Fibroblast of skin of back (primary cell): ENCODE measurements around the gene PCDHGA4.
"Not testable (repeated sequence)": the region's sequence is repeated elsewhere in the genome, so short reads cannot be mapped to it uniquely, and the experiment has no call there.

Experiments
- DNase-seq: peaks from one replicate; pipeline ENCODE4 v3.0.0-alpha.2; 2013

PCDHGA4 gene

DNA sequence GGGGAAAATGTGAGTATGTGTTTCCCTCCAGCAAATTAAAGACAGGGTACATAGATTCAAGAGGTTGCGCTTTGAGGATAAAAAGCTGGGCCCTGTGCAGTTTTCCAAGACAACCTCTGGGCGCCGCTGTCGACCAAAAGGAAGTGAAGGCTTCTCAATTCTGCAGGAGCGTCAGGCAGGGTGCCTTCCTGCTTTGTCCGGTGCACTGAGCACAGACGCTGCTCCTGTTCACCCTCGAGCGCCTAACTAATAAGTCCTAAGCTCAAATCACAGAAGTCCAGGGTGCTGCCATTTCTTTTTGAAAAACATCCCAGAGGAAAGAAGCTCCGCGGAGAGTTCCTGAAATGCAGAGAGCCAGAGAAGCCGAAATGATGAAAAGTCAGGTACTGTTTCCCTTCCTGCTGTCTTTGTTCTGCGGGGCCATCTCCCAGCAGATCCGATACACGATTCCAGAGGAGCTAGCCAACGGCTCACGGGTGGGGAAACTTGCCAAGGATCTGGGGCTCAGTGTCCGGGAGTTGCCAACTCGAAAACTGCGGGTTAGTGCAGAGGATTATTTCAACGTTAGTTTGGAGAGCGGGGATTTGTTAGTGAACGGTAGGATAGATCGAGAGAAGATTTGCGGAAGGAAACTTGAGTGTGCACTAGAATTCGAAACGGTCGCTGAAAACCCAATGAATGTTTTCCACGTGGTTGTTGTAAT, 4.8 kb upstream of the PCDHGA4 start, which contains the start of gene PCDHGB1:
TSS of gene PCDHGB1 (plus strand) at position 183 of the 703 bp plus-strand sequence. CDS start at position 345, 162 bp downstream.
- DNase-seq, result peak; percentile 69

DNA sequence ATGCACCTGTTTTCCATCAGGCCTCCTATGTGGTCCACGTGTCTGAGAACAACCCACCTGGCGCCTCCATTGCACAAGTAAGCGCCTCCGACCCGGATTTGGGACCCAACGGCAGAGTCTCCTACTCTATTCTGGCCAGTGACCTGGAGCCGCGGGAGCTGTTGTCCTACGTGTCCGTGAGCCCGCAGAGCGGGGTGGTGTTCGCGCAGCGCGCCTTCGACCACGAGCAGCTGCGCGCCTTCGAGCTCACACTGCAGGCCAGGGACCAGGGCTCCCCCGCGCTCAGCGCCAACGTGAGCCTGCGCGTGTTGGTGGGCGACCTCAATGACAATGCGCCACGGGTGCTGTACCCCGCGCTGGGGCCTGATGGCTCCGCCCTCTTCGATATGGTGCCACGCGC, 3.2 kb upstream of the PCDHGA4 start:
- DNase-seq, result no peak

DNA sequence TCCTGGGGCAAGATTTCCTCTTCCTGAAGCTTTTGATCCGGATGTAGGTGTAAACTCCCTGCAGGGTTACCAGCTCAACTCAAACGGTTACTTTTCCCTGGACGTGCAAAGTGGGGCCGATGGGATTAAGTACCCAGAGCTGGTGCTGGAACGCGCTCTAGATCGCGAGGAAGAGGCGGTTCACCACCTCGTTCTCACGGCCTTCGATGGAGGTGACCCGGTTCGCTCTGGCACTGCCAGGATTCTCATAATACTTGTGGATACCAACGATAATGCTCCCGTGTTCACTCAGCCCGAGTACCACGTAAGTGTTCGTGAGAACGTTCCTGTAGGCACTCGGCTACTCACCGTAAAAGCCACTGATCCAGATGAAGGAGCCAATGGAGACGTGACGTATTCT, 820 bp downstream of the PCDHGA4 start:
- no peak for DNase-seq

DNA sequence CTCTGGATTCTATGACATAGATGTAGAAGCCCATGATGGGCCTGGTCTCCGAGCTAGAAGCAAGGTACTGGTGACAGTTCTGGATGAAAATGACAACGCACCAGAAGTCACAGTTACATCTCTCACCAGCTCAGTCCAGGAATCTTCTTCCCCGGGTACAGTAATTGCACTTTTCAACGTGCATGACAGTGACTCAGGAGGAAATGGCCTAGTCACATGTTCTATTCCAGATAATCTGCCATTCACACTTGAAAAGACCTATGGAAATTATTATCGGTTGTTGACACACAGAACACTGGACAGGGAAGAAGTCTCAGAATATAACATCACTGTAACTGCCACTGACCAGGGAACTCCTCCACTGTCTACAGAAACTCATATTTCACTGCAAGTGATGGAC, 1.3 kb downstream of the PCDHGA4 start:
- DNase-seq, result no peak

DNA sequence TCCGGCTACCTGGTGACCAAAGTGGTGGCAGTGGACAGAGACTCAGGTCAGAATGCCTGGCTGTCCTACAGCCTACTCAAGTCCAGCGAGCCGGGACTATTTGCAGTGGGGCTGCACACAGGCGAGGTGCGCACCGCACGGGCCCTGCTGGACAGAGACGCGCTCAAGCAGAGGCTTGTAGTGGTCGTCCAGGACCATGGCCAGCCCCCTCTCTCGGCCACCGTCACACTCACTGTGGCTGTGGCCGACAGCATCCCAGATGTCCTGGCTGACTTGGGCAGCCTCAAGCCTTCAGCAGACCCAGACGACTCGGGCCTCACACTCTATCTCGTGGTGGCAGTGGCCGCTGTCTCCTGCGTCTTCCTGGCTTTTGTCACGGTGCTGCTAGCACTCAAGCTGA, 2.1 kb downstream of the PCDHGA4 start:
- no peak for DNase-seq

DNA sequence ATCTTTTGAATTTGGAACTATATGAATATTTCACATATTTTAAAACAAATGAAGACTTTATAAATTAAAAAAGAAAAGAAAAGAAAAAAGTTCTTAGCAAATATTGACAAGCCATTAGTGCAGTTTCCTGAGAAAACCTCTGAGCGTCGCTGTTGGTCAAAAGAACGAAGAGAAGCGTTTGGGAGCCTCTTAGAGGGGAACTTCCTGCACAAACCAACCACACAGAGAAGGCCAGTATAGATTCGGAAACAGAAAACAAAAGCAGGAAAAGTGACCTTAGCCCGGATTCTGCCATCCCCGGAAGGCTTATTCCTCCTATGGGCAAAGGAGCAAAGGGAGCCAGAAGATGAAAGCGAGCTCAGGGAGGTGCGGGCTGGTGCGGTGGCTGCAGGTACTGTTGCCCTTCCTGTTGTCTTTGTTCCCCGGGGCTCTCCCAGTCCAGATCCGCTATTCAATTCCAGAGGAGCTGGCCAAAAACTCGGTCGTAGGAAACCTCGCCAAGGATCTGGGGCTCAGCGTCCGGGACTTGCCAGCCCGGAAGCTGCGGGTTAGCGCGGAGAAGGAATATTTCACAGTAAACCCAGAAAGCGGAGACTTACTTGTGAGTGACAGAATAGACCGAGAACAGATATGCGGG, 5.1 kb downstream of the PCDHGA4 start, which contains the start of gene PCDHGB2:
TSS of gene PCDHGB2 (plus strand) at position 205 of the 637 bp plus-strand sequence. CDS start at position 347, 142 bp downstream.
- peak; percentile 50 for DNase-seq

DNA sequence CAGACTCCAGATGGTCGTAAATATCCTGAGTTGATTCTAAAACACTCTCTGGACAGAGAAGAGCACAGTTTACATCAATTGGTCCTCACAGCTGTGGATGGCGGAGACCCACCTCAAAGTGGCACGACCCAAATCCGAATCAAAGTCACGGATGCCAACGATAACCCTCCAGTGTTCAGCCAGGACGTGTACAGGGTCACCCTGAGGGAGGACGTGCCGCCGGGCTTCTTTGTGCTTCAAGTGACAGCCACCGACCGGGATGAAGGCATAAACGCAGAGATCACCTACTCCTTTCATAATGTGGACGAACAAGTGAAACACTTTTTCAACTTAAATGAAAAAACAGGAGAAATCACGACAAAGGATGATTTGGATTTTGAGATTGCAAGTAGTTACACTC, 5.9 kb downstream of the PCDHGA4 start:
- no peak for DNase-seq

DNA sequence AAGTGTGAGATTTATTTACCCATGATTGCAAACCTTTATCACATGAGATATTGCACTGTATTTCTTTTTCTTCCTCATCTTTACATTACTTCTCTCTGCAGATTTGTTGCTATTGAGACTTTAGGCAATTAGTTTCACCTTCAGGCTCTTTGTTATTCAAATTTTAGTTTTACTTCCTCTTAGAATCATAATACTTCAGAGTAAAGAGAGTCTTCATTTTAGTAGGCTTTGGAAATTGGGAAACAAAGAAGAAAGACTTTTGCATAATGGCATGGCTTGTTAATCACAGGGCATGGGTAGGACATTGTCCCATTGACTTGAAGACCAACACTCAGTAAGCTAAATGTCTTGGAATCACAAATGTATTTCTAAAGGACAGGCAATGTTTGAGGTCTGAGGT, 7.9 kb downstream of the PCDHGA4 start:
- DNase-seq, result no peak

DNA sequence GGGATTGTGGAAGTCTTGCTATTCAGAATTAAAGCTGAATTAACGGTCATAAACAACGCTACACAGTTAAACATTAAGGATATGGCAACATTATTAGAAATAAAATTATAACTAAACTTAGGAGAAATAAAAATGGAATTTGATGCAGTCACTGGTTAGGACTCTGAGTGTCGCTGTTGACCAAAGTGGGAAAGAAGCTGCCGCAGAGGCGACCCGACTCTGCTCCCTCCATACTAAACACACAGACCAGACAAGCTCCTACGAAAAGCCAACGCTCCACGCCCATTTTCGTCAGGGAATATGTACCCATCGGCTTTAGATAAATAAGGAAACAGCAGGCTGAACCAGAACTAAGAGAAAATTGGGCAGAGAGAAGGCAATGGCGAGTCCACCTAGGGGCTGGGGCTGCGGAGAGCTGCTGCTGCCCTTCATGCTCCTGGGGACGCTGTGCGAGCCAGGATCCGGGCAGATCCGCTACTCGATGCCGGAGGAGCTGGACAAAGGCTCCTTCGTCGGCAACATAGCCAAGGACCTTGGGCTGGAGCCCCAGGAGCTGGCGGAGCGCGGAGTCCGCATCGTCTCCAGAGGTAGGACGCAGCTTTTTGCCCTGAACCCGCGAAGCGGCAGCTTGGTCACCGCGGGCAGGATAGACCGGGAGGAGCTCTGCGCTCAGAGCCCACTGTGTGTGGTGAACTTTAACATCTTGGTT, 9.3 kb downstream of the PCDHGA4 start, which contains the start of gene PCDHGA5:
TSS of gene PCDHGA5 (plus strand) at position 211 of the 709 bp plus-strand sequence. CDS start at position 380, 169 bp downstream.
- peak; percentile 42 for DNase-seq

DNA sequence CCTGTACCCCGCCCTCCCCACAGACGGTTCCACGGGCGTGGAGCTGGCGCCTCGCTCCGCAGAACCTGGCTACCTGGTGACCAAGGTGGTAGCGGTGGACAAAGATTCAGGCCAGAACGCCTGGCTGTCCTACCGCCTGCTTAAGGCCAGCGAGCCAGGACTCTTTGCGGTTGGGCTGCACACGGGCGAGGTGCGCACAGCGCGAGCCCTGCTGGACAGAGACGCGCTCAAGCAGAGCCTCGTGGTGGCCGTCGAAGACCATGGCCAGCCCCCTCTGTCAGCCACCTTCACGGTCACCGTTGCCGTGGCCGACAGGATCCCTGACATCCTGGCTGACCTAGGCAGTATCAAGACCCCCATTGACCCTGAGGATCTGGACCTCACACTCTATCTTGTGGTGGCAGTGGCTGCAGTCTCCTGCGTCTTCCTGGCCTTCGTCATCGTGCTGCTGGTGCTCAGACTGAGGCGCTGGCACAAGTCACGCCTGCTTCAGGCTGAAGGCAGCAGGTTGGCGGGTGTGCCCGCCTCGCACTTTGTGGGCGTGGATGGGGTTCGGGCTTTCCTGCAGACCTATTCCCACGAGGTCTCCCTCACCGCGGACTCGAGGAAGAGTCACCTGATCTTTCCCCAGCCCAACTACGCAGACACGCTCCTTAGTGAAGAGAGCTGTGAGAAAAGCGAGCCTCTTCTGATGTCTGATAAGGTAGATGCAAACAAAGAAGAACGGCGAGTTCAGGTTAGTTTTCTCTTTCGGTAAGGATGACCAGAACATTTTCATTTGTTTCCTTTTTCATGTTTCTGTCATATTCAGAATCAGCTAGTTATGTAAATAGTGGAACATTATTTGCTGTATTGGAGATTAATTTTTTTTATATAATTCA, 11.4 kb downstream of the PCDHGA4 start:
- no peak for DNase-seq

DNA sequence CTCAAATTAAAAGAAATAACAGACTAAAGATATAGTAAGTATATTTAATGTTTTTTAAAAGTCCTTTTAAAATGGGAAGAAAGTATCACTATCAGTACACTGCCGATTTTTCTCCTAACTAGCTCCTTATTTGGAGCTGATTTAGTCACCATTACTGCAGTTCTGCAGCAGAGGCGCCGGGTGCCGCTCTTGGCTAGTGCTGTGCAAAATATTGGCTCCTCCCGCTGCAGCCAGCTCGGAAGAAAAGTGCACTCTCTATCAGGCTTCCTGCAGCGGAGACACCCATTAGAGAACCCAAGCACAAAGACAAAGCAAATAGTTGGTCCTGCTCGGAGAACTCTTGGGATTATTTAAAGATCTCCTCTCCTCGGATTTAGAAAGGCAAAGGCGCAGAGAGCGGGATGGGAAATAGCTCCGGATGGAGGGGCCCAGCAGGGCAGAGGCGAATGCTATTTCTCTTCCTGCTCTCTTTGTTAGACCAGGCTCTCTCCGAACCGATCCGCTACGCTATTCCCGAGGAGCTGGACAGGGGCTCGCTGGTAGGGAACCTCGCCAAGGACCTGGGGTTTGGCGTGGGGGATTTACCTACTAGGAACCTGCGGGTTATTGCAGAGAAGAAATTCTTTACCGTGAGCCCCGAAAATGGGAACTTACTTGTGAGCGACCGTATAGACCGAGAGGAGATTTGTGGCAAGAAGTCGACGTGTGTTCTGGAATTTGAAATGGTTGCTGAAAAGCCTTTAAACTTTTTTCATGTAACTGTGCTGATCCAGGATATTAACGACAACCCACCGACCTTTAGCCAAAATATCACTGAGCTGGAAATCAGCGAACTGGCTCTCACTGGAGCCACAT, 15.4 kb downstream of the PCDHGA4 start, which contains the start of gene PCDHGB3:
TSS of gene PCDHGB3 (plus strand) at position 249 of the 855 bp plus-strand sequence. CDS start at position 402, 153 bp downstream.
- peak; percentile 69 for DNase-seq

DNA sequence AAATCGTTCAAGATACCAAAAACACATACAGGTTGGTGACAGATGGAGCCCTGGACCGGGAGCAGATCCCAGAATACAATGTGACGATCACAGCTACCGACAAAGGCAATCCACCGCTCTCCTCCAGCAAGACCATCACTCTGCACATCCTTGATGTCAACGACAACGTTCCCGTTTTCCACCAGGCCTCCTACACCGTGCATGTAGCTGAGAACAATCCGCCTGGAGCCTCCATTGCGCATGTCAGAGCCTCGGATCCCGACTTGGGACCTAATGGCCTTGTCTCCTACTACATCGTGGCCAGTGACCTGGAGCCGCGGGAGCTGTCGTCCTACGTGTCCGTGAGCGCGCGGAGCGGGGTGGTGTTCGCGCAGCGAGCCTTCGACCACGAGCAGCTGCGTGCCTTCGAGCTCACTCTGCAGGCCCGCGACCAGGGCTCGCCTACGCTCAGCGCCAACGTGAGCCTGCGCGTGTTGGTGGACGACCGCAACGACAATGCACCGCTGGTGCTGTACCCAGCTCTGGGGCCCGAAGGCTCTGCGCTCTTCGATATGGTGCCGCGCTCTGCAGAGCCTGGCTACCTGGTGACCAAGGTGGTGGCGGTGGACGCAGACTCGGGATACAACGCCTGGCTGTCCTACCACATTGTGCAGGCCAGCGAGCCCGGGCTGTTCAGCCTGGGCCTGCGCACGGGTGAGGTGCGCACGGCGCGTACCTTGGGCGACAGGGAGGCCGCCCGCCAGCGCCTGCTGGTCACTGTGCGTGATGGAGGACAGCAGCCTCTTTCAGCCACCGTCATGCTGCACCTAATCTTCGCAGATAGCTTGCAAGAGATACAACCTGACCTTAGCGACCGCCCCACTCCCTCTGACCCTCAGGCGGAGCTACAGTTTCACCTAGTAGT, 17.0 kb downstream of the PCDHGA4 start:
- no peak for DNase-seq

DNA sequence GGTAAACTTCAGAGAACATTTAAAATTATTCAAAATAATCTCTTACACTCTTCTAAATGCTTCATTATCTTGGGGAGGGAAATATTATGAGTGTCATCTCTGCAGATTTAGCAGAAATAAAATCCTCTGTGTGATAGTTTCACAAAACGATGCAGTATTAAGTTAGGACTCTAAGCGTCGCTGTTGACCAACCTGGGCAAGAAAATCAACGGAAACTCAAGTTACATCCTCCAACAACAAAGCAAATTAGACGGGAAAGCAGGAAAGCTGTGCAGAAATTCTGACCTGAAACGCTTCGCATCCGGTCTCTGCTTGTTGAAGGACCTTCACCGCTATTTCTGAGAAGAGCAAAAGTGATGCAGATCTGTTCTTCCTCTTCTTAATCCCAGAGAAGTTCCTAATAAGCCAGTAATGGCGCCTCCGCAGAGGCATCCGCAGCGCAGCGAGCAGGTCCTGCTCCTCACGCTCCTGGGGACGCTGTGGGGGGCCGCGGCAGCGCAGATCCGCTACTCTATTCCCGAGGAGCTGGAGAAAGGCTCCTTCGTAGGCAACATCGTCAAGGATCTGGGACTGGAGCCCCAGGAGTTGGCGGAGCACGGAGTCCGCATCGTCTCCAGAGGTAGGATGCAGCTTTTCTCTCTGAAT, 19.0 kb downstream of the PCDHGA4 start, which contains the start of gene PCDHGA6:
TSS of gene PCDHGA6 (plus strand) at position 219 of the 645 bp plus-strand sequence. CDS start at position 412, 193 bp downstream.
- DNase-seq, result peak; percentile 55

DNA sequence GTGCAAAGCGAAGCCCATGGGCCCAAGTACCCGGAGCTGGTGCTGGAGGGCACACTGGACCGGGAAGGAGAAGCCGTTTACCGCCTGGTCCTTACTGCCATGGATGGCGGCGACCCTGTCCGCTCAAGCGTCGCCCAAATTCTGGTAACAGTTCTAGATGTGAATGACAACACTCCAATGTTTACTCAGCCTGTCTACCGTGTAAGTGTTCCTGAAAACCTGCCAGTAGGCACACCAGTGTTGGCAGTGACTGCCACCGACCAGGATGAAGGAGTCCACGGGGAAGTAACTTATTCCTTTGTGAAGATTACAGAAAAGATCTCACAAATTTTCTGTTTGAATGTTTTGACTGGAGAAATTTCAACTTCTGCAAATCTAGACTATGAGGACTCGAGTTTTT, 19.8 kb downstream of the PCDHGA4 start:
- DNase-seq, result no peak

DNA sequence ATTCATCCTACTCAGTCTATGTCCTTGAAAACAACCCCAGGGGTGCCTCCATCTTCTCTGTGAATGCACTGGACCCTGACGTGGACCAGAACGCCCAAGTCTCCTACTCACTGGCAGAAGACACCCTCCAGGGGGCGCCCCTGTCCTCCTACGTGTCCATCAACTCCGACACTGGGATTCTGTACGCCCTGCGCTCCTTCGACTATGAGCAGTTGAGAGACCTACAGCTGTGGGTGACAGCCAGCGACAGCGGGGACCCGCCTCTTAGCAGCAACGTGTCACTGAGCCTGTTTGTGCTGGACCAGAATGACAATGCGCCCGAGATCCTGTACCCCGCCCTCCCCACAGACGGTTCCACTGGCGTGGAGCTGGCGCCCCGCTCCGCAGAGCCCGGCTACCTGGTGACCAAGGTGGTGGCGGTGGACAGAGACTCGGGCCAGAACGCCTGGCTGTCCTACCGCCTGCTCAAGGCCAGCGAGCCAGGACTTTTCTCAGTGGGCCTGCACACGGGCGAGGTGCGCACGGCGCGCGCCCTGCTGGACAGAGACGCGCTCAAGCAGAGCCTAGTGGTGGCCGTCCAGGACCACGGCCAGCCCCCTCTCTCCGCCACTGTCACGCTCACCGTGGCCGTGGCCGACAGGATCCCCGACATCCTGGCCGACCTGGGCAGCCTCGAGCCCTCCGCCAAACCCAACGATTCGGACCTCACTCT, 20.8 kb downstream of the PCDHGA4 start:
- not testable (repeated sequence) for DNase-seq

DNA sequence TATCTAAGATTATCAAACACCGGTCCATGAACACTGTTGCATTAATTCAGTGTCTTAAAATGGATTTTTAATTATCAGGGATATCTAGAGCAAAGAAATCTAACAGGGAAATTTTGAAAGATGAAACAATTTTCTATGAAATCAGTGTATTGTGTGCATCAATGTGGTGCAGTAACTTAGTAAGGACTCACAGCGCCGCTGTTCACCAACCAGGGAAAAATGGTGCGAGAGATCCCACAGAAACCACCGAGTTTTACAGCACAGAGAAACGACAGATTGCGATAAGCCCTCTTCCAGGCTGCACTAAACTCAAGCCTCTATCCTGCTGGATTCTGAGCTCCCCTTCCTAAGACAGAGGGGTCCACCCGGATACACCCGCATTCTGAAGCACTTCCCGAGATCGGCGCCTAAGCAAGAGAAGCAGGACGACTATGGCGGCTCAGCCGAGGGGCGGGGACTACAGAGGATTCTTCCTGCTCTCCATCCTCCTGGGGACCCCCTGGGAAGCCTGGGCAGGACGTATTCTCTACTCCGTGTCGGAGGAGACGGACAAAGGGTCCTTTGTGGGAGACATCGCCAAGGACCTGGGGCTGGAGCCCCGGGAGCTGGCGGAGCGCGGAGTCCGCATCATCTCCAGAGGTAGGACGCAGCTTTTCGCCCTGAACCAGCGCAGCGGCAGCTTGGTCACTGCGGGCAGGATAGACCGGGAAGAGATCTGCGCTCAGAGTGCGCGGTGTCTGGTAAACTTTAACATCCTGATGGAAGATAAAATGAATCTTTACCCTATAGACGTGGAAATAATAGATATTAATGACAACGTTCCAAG, 27.9 kb downstream of the PCDHGA4 start, which contains the start of gene PCDHGA7:
TSS of gene PCDHGA7 (plus strand) at position 274 of the 826 bp plus-strand sequence. CDS start at position 432, 158 bp downstream.
- peak; percentile 55 for DNase-seq

DNA sequence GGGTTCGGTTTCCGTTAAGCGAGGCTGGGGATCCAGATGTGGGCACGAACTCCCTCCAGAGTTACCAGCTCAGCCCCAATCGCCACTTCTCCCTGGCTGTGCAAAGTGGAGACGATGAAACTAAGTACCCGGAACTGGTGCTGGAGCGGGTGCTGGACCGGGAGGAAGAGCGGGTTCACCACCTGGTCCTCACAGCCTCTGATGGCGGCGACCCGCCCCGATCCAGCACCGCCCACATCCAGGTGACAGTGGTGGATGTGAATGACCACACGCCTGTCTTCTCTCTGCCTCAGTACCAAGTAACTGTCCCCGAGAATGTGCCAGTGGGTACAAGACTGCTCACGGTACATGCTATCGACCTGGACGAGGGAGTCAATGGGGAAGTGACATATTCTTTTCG, 28.5 kb downstream of the PCDHGA4 start:
- DNase-seq, result no peak
